OCI-LY7 (cell line): ENCODE results near the gene SOX13. TPM values are rescaled to one million over a fixed set of nuclear protein-coding genes. Genes with fewer than 3 reads are reported as not detected.

Source experiments
- BruUV-seq: library from RNA; stranded (reverse); fragments of 400-500 nt; replicated peaks from 2 replicates; lab custom pipeline; 2021; lab: Mats Ljungman, UMichigan
- CTCF ChIA-PET: fragments of 300-600 bp; sonication (Branson Sonifier 250); formaldehyde crosslinking; loops from one replicate; lab custom pipeline; 2022; ENCODE audit warnings: antibody characterized with exemption; ENCODE audit not compliant: unreplicated experiment; lab: Charles Lee
- POLR2A ChIA-PET: fragments of 300-600 bp; sonication (Branson Sonifier 250); formaldehyde crosslinking; loops from one replicate; lab custom pipeline; 2022; ENCODE audit warnings: antibody characterized with exemption; lab: Charles Lee
- DNase-seq: peaks from one replicate; pipeline ENCODE4 v3.0.0-alpha.2; 2015; ENCODE audit warnings: low spot score
- H2AFZ ChIP-seq: fragments of 200-600 bp; sonication (generic), shearing (Covaris generic); 2 replicates; pipeline ENCODE4 v1.6.1; 2014; ENCODE audit warnings: mild to moderate bottlenecking, antibody characterized with exemption, low read length, moderate library complexity
- H3K27ac ChIP-seq: fragments of 200-600 bp; sonication (generic); 2 replicates; pipeline ENCODE4 v1.5.1; 2014; ENCODE audit warnings: mixed run types, low read depth, mild to moderate bottlenecking, moderate library complexity, low read length, inconsistent platforms; ENCODE audit not compliant: poor library complexity, severe bottlenecking
- H3K36me3 ChIP-seq: fragments of 200-600 bp; sonication (generic); 2 replicates; pipeline ENCODE4 v1.6.1; 2014; ENCODE audit warnings: mild to moderate bottlenecking, antibody characterized with exemption, low read length, moderate library complexity, mixed read lengths; ENCODE audit not compliant: insufficient read depth
- H3K4me1 ChIP-seq: fragments of 200-600 bp; sonication (generic); 2 replicates; pipeline ENCODE4 v1.5.1; 2014; ENCODE audit warnings: mild to moderate bottlenecking, low read length; ENCODE audit not compliant: insufficient read depth, poor library complexity, severe bottlenecking
- H3K4me2 ChIP-seq: fragments of 200-600 bp; sonication (generic); 2 replicates; pipeline ENCODE4 v1.6.1; 2014; ENCODE audit warnings: mild to moderate bottlenecking, low read length
- H3K4me3 ChIP-seq: fragments of 200-600 bp; sonication (generic); 2 replicates; pipeline ENCODE4 v1.5.1; 2014; ENCODE audit warnings: mild to moderate bottlenecking, low read depth, low read length; ENCODE audit not compliant: poor library complexity, severe bottlenecking
- H3K79me2 ChIP-seq: fragments of 200-600 bp; sonication (generic); 2 replicates; pipeline ENCODE4 v1.6.1; 2016; ENCODE audit warnings: low read depth, mild to moderate bottlenecking, low read length, moderate library complexity, mixed read lengths; ENCODE audit not compliant: insufficient read depth
- H3K9me2 ChIP-seq: fragments of 200-600 bp; sonication (generic); 2 replicates; pipeline ENCODE4 v1.6.1; 2016; ENCODE audit warnings: mild to moderate bottlenecking, low read length, mixed read lengths; ENCODE audit not compliant: insufficient read depth
- H3K9me3 ChIP-seq: fragments of 200-600 bp; sonication (generic); 2 replicates; pipeline ENCODE4 v1.6.1; 2014; ENCODE audit warnings: mild to moderate bottlenecking, mixed run types, low read length, mixed read lengths
- H4K20me1 ChIP-seq: fragments of 200-600 bp; sonication (generic); 2 replicates; pipeline ENCODE4 v1.6.1; 2014; ENCODE audit warnings: mild to moderate bottlenecking, antibody characterized with exemption, low read length, moderate library complexity, mixed read lengths; ENCODE audit not compliant: insufficient read depth
- EZH2phosphoT487 ChIP-seq: fragments of 200-600 bp; sonication (generic); IDR thresholded peaks from 2 replicates; pipeline ENCODE4 v1.6.1; 2018; ENCODE audit warnings: low read depth, borderline replicate concordance, mild to moderate bottlenecking, mixed run types, antibody characterized with exemption, low read length, moderate library complexity, mixed read lengths
- intact Hi-C: fragments of 100-400 bp; cut with micrococcal nuclease; formaldehyde crosslinking; loops from one replicate; pipeline ENCODE4 v1.10.0; 2022; ENCODE audit not compliant: unreplicated experiment
- total RNA-seq, 2 experiments: library from RNA; depleted of rRNA in 1 of 2; stranded (reverse); fragments of >200 nt in 1 of 2; shearing (Covaris generic) in 1 of 2; gene quantifications; 2 replicates each; pipeline ENCODE4 v1.2.3, GENCODE V29; 2014 to 2022
- TF ChIP-seq, protein P1 (sequence below): fragments of 200-600 bp; sonication (generic); conservative IDR thresholded peaks from 2 replicates; pipeline ENCODE4 v1.5.1; 2014; ENCODE audit warnings: mild to moderate bottlenecking, antibody characterized with exemption, low read length, moderate library complexity, mixed read lengths

The SOX13 gene
- total RNA-seq, 2 experiments from 2014 or later: 0.27 TPM; not detected in 1

DNA sequence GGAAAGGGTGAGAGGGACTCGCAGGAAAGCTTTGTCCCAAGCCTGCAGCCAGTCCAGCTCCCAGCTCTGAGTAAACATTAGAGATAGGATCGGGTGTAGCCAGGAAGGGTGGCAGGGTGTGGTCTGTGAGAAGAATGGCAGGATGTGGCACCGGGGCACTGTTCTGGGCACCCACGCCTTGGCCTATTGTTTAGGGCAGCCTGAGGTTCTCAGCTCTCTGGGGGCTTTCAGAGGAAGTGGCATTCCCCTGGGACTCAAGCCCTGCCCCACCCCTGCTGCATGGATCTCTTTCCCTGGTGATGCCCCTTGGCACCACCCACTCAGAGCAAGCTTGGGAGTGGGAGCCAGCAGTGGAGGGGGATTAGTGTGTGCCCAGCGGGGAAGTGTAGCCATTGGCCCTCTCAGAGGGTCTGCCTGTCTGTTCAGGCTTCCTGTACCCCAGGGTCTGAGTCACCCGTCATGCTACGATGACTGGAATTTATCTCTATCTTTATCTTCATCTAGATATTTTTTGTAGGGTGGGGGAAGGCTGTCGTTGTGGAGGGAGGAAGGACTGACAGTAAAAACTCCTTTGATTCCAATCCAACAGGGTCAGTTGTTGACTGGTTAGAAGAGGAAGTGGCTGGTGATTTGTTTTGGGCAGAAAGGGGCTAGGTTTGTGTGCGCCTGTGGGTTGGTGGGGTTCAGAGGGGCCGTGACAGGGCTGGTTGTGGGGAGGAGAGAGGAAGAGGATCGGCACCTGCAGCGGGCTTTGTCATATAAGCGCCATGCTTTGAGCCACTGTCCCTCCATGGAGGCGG lies 31.6 kb downstream of the SOX13 start:
- H3K27ac ChIP-seq: no peak overlapping the region
- no peak for TF ChIP-seq EZH2phosphoT487
- TF ChIP-seq, protein P1, sequence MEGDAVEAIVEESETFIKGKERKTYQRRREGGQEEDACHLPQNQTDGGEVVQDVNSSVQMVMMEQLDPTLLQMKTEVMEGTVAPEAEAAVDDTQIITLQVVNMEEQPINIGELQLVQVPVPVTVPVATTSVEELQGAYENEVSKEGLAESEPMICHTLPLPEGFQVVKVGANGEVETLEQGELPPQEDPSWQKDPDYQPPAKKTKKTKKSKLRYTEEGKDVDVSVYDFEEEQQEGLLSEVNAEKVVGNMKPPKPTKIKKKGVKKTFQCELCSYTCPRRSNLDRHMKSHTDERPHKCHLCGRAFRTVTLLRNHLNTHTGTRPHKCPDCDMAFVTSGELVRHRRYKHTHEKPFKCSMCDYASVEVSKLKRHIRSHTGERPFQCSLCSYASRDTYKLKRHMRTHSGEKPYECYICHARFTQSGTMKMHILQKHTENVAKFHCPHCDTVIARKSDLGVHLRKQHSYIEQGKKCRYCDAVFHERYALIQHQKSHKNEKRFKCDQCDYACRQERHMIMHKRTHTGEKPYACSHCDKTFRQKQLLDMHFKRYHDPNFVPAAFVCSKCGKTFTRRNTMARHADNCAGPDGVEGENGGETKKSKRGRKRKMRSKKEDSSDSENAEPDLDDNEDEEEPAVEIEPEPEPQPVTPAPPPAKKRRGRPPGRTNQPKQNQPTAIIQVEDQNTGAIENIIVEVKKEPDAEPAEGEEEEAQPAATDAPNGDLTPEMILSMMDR: no peak
- no peaks in the 10 kb centered on the region for H3K36me3 ChIP-seq
- BruUV-seq: no TSS peak
- H3K9me3 ChIP-seq: no peaks in the 10 kb centered on the region
- H3K4me3 ChIP-seq: no peak overlapping the region
- no peaks in the 10 kb centered on the region for H3K79me2 ChIP-seq
- DNase-seq: peak; percentile 20
- no peaks in the 10 kb centered on the region for H3K9me2 ChIP-seq
- peaks cover 11% of the 10 kb centered on the region for H3K4me1 ChIP-seq
- no peak overlapping the region for H3K4me2 ChIP-seq
- intact Hi-C loops: no loop called here
- POLR2A ChIA-PET: no interaction called here
- H4K20me1 ChIP-seq: no peaks in the 10 kb centered on the region
- CTCF ChIA-PET: no interaction called here
- no peak overlapping the region for H2AFZ ChIP-seq

DNA sequence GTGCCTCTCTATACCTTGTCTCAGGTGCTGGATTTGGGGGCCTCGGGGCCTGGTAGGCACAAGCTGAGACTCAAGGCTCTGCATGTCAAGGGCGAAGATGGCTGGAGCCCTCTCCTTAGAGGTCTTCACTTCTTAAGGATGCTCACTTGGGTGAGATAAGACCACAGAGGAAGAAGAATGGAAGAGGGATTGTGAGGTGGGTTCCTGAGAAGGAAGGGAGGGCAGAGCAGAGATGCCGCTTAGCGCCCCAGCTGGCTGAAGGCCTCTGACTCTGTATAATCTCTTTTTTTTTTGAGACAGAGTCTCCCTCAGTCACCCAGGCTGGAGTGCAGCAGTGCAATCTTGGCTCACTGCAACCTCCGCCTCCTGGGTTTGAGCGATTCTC lies 32.2 kb downstream of the SOX13 start:
- H2AFZ ChIP-seq: no peak overlapping the region
- ChIA-PET POLR2A (interaction anchor here (0.6 kb wide), 1 partner anchor 10 kb away, joined by 4 read pairs; no protein-coding TSS in a partner anchor), CTCF (no interaction called here)
- no peaks in the 10 kb centered on the region for H4K20me1 ChIP-seq
- TF ChIP-seq, protein P1: no peak
- TF ChIP-seq EZH2phosphoT487: no peak
- H3K27ac ChIP-seq: no peak overlapping the region
- no peaks in the 10 kb centered on the region for H3K79me2 ChIP-seq
- no peak overlapping the region for H3K4me2 ChIP-seq
- no peaks in the 10 kb centered on the region for H3K36me3 ChIP-seq
- H3K4me3 ChIP-seq: no peak overlapping the region
- H3K9me3 ChIP-seq: no peaks in the 10 kb centered on the region
- no peak for DNase-seq
- peaks cover 11% of the 10 kb centered on the region for H3K4me1 ChIP-seq
- H3K9me2 ChIP-seq: no peaks in the 10 kb centered on the region
- no TSS peak for BruUV-seq
- intact Hi-C loops: no loop called here

DNA sequence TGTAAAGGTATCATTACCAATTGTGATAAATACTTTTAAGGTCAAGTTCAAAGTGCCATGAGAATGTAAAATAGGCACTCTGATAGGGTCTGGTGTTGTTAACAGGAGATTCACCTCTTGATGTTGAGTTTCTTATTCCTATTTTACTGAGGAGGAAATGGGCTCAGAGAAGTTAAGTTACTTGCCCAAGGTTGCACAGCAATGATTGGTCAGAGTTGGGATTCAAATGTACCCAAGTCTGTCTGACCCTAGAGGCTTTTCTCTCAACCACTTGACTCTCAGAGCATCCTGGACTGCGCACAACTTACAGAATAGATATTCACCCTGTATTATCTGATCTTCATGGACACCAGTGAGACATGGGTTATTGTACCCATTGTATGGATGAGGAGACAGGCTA lies 33.9 kb downstream of the SOX13 start:
- Histone ChIP-seq H3K4me2 (no peak overlapping the region), H3K79me2 (no peaks in the 10 kb centered on the region), H3K27ac (no peak overlapping the region), H3K4me1 (peaks cover 11% of the 10 kb centered on the region), H4K20me1 (no peaks in the 10 kb centered on the region), H2AFZ (no peak overlapping the region), H3K9me2 (no peaks in the 10 kb centered on the region), H3K36me3 (no peaks in the 10 kb centered on the region), H3K9me3 (no peaks in the 10 kb centered on the region), H3K4me3 (no peak overlapping the region)
- TF ChIP-seq, protein P1: no peak
- TF ChIP-seq EZH2phosphoT487: no peak
- POLR2A ChIA-PET: no interaction called here
- BruUV-seq: no TSS peak
- intact Hi-C loops: no loop called here
- DNase-seq: no peak
- CTCF ChIA-PET: no interaction called here
